B cell (primary cell): ENCODE data around the gene IRF2BP1. TPM values are rescaled to one million over a fixed set of nuclear protein-coding genes. Genes with fewer than 3 reads are reported as not detected.

Experiments
- ATAC-seq: fragments of 200-7000 bp; cut with Tn5 transposase; one replicate; pipeline ENCODE4 v1.10.0; 2021; ENCODE audit warnings: low read depth, mild to moderate bottlenecking, moderate number of reproducible peaks, moderate library complexity
- CTCF ChIA-PET: fragments of 350-600 bp; sonication (Branson Sonifier 250); formaldehyde crosslinking; loops from one replicate; lab custom pipeline; 2021; ENCODE audit warnings: antibody characterized with exemption, inconsistent platforms; lab: Charles Lee
- POLR2A ChIA-PET: fragments of 350-600 bp; sonication (Branson Sonifier 250); formaldehyde crosslinking; loops from one replicate; lab custom pipeline; 2021; ENCODE audit warnings: antibody characterized with exemption; lab: Charles Lee
- DNase-seq: peaks from one replicate; pipeline ENCODE4 v3.0.0; 2013
- H2AFZ ChIP-seq: 2 replicates; pipeline ENCODE4 v1.6.1; 2012; ENCODE audit warnings: mild to moderate bottlenecking, low read depth, low read length; ENCODE audit not compliant: insufficient read depth, poor library complexity, severe bottlenecking
- H3K27ac ChIP-seq, 2 donors: 1 replicate in 1 of 2; 2 replicates in 1 of 2; pipeline ENCODE4 v1.5.1; 2012 to 2013; ENCODE audit warnings: low read length in 2 of 2, mild to moderate bottlenecking in 2 of 2, moderate library complexity in 1 of 2
- H3K27me3 ChIP-seq, 4 experiments: fragments of 200-600 bp in 1 of 4; sonication (generic) in 1 of 4; replicated peaks in 1 of 4; 1 replicate in 2 of 4; 2 replicates in 2 of 4; pipeline versions ENCODE4 v1.6.1 to v1.7.0; 2013 to 2016; ENCODE audit warnings: low read length in 3 of 4, mild to moderate bottlenecking in 2 of 4, mixed read lengths in 1 of 4, moderate library complexity in 1 of 4; ENCODE audit not compliant: insufficient read depth in 4 of 4, control insufficient read depth in 3 of 4; ENCODE audit errors: control extremely low read depth in 1 of 4
- H3K36me3 ChIP-seq, 2 experiments: replicated peaks in 1 of 2; 1 replicate in 1 of 2; 2 replicates in 1 of 2; pipeline versions ENCODE4 v1.6.1 to v1.7.1; 2013; ENCODE audit warnings: low read length in 1 of 2; ENCODE audit not compliant: insufficient read depth in 2 of 2, control insufficient read depth in 1 of 2; ENCODE audit errors: control extremely low read depth in 1 of 2, extremely low read depth in 1 of 2
- H3K4me1 ChIP-seq, 2 donors: fragments of 200-600 bp in 1 of 2; sonication (generic) in 1 of 2; 1 replicate in 1 of 2; 2 replicates in 1 of 2; pipeline versions ENCODE4 v1.5.1 to v1.6.1; 2013 to 2017; ENCODE audit warnings: low read length in 2 of 2; ENCODE audit not compliant: control insufficient read depth in 2 of 2, insufficient read depth in 2 of 2
- H3K4me2 ChIP-seq: replicated peaks from 2 replicates; pipeline ENCODE3; 2012; ENCODE audit warnings: mild to moderate bottlenecking, low read depth, low read length; ENCODE audit not compliant: poor library complexity, severe bottlenecking
- H3K4me3 ChIP-seq, 5 experiments: fragments of 200-600 bp in 1 of 5; sonication (generic) in 1 of 5; 1 replicate in 3 of 5; 2 replicates in 2 of 5; pipeline versions ENCODE4 v1.5.1 to v1.7.0; 2011 to 2016; ENCODE audit warnings: low read length in 4 of 5, mild to moderate bottlenecking in 4 of 5, low read depth in 2 of 5, control low read depth in 1 of 5, moderate library complexity in 1 of 5; ENCODE audit not compliant: insufficient read depth in 1 of 5; ENCODE audit errors: control extremely low read depth in 1 of 5, extremely low read depth in 1 of 5
- H3K79me2 ChIP-seq: fragments of 200-600 bp; sonication (generic); one replicate; pipeline ENCODE4 v1.6.0; 2016; ENCODE audit warnings: low read length; ENCODE audit not compliant: control insufficient read depth, insufficient read depth
- H3K9ac ChIP-seq: fragments of 200-600 bp; sonication (generic); 2 replicates; pipeline ENCODE4 v1.6.1; 2017; ENCODE audit warnings: mild to moderate bottlenecking, low read length, moderate library complexity
- H3K9me3 ChIP-seq, 3 donors: one replicate each; pipeline versions ENCODE4 v1.6.1 to v1.7.1; 2013; ENCODE audit warnings: low read length in 2 of 3; ENCODE audit not compliant: control insufficient read depth in 2 of 3, insufficient read depth in 1 of 3; ENCODE audit errors: control extremely low read depth in 1 of 3
- H4K20me1 ChIP-seq: 2 replicates; pipeline ENCODE4 v1.6.0; 2012; ENCODE audit warnings: mild to moderate bottlenecking, low read length; ENCODE audit not compliant: insufficient read depth, control insufficient read depth, poor library complexity, severe bottlenecking
- H3K27ac Mint-ChIP-seq: one replicate; pipeline ENCODE4 v1.8.0; 2021; ENCODE audit warnings: mixed read lengths
- H3K27me3 Mint-ChIP-seq: one replicate; pipeline ENCODE4 v1.8.0; 2021; ENCODE audit warnings: mixed read lengths
- H3K4me1 Mint-ChIP-seq: one replicate; pipeline ENCODE4 v1.8.0; 2021; ENCODE audit warnings: mixed read lengths
- H3K4me3 Mint-ChIP-seq: one replicate; pipeline ENCODE4 v1.8.0; 2021; ENCODE audit warnings: mixed read lengths
- H3K9me3 Mint-ChIP-seq: one replicate; pipeline ENCODE4 v1.8.0; 2022; ENCODE audit warnings: mixed read lengths; ENCODE audit not compliant: insufficient read depth
- CTCF ChIP-seq: fragments of 200-600 bp; IDR thresholded peaks from one replicate; pipeline ENCODE4 v1.8.0; 2022; ENCODE audit warnings: antibody characterized with exemption, mild to moderate bottlenecking
- EZH2 ChIP-seq: IDR thresholded peaks from 2 replicates; pipeline ENCODE4 v1.6.1; 2012; ENCODE audit warnings: borderline replicate concordance, low read depth, mild to moderate bottlenecking, moderate library complexity, low read length; ENCODE audit not compliant: insufficient read depth, poor library complexity, severe bottlenecking
- WGBS: methylation state at CpG from one replicate; pipeline ENCODE4 v1.1.5; 2013; ENCODE audit warnings: missing lambda C conversion rate; ENCODE audit not compliant: insufficient coverage; 5-methylcytosine and 5-hydroxymethylcytosine counted together
- intact Hi-C: fragments of 100-400 bp; cut with micrococcal nuclease; formaldehyde crosslinking; loops from one replicate; pipeline ENCODE4 v1.10.0; 2022
- polyA plus RNA-seq: library from polyadenylated mRNA; depleted of rRNA; stranded (reverse); fragments of >200 nt; gene quantifications from 2 replicates; pipeline ENCODE4 v1.2.3, GENCODE V29; 2012
- total RNA-seq, 2 donors: library from RNA; stranded (reverse); fragments of 120-200 nt in 1 of 2; gene quantifications; 1 replicate in 1 of 2; 2 replicates in 1 of 2; pipeline versions ENCODE4 v1.2.3 to v1.2.4, GENCODE V29; 2013 to 2022

Gene IRF2BP1
- total and polyA plus RNA-seq, 2 donors (not counting 1 experiment from before 2014, with no cell fraction given) = 14.9 to 33.9 TPM

GRCh38 chr19:45847663-45848062, 38.3 kb downstream of the IRF2BP1 start:
- DNase-seq (no peak), ATAC-seq (no peak)
- no peak overlapping the region for H3K27ac Mint-ChIP-seq
- Histone ChIP-seq H2AFZ (no peak overlapping the region), H3K27ac (no peak overlapping the region), H4K20me1 (peaks cover 3% of the 10 kb centered on the region), H3K4me2 (no peak overlapping the region), H3K36me3 (peaks cover 22 to 83% of the 10 kb centered on the region in 2 experiments), H3K4me1 (no peaks in the 10 kb centered on the region), H3K27me3 (no peaks in the 10 kb centered on the region), H3K4me3 (no peak overlapping the region), H3K9ac (no peak overlapping the region), H3K79me2 (peaks cover 41% of the 10 kb centered on the region), H3K9me3 (no peaks in the 10 kb centered on the region)
- POLR2A ChIA-PET = no interaction called here
- intact Hi-C loops = no loop called here
- WGBS = 100% methylated on average over 12 of the region's 13 CpGs
- H3K4me3 Mint-ChIP-seq = no peak overlapping the region
- no peak for TF ChIP-seq CTCF
- no peak for TF ChIP-seq EZH2
- no peaks in the 10 kb centered on the region for H3K9me3 Mint-ChIP-seq
- no peaks in the 10 kb centered on the region for H3K4me1 Mint-ChIP-seq
- CTCF ChIA-PET = interaction anchor here (0.7 kb wide), 1 partner anchor 31 kb away, joined by 3 read pairs; no protein-coding TSS in a partner anchor
- no peaks in the 10 kb centered on the region for H3K27me3 Mint-ChIP-seq

- WGBS = 97% methylated on average over 10 of the region's 14 CpGs
- Mint-ChIP-seq H3K9me3 (no peaks in the 10 kb centered on the region), H3K27me3 (no peaks in the 10 kb centered on the region), H3K4me1 (no peaks in the 10 kb centered on the region), H3K4me3 (no peak overlapping the region), H3K27ac (no peak overlapping the region)
- ATAC-seq = no peak
- no peaks in the 10 kb centered on the region for H3K27me3 ChIP-seq
- H3K27ac ChIP-seq = no peak overlapping the region
- no peak overlapping the region for H3K4me2 ChIP-seq
- peaks cover 35% of the 10 kb centered on the region for H3K79me2 ChIP-seq
- intact Hi-C loops = no loop called here
- H3K9ac ChIP-seq = no peak overlapping the region
- ChIA-PET POLR2A (no interaction called here), CTCF (no interaction called here)
- TF ChIP-seq EZH2 (no peak), CTCF (no peak)
- no peak for DNase-seq
- no peaks in the 10 kb centered on the region for H3K4me1 ChIP-seq
- no peak overlapping the region for H2AFZ ChIP-seq
- no peaks in the 10 kb centered on the region for H4K20me1 ChIP-seq
- H3K9me3 ChIP-seq = peaks cover 0 to 7% (median 0%) of the 10 kb centered on the region in 3 donors
- H3K4me3 ChIP-seq = no peak overlapping the region
- H3K36me3 ChIP-seq = peaks cover 27 to 69% of the 10 kb centered on the region in 2 experiments
Observed at GRCh38 chr19:45842198-45842597, 43.7 kb downstream of the IRF2BP1 start.
